HG03025 (cell line): ENCODE results near the gene FLOT2.
"Not testable (repeated sequence)": the region's sequence is repeated elsewhere in the genome, so short reads cannot be mapped to it uniquely, and the experiment has no call there.

Experiments
- ATAC-seq: cut with Tn5 transposase; IDR thresholded peaks from one replicate; pipeline ENCODE4 v1.9.1; 2021; ENCODE audit warnings: mild to moderate bottlenecking, moderate library complexity; ENCODE audit not compliant: unreplicated experiment, low FRiP score

The FLOT2 gene

DNA sequence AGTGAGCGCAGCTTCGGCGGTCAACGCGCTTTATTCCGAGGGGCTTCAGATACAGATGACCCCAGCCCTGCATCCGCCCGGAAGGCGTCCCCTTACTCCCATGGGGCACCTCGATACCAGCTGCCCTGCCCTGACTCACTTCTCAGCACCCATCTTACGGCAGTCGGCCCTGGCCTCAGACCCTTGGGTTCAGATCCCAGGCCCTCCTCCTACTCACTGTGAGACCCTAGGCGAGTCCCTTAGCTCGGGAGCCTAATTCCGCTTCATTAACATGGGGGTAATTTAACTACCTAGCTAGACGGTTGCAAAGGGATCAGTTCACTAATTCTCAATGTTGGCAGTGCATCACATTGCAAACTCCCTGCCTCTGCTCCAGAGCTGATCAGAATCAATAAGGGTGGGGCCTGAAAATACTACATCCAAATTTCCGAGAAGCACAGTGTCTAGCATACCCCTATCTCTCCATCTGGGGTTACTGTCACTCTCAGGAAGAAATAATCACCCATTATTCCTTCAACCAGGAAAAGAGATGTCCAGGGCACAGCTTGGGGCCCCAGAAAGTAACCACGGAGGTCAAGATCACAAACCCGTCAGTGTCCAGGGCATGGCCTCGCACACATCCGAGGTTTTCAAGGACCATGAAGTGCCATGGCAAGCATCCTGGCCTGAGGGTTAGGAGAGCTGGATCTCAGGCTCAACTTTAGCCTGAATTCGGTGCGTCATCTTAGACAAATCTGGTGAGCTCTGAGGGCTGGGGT lies 415 bp upstream of the FLOT2 start:
- no peak for ATAC-seq

DNA sequence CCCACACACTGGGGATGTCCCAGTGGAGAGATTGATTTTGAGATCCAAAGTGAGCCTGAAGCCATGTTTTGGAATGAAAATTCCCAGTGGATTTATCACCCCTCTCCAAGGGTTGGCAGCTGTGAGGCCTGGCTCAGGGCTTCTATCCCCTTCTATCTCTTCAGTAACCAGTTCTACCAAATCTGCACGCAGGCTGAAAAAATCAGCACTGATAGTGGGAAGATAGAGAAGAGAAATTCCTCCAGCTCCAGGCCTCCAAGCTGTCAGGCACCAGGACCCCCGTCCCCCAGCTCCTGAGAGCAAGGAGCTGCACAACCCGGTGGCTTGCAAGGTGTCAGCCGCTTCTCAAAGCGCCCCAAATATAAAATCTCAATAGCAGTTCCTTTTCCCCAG lies 1.0 kb downstream of the FLOT2 start:
- ATAC-seq: no peak

DNA sequence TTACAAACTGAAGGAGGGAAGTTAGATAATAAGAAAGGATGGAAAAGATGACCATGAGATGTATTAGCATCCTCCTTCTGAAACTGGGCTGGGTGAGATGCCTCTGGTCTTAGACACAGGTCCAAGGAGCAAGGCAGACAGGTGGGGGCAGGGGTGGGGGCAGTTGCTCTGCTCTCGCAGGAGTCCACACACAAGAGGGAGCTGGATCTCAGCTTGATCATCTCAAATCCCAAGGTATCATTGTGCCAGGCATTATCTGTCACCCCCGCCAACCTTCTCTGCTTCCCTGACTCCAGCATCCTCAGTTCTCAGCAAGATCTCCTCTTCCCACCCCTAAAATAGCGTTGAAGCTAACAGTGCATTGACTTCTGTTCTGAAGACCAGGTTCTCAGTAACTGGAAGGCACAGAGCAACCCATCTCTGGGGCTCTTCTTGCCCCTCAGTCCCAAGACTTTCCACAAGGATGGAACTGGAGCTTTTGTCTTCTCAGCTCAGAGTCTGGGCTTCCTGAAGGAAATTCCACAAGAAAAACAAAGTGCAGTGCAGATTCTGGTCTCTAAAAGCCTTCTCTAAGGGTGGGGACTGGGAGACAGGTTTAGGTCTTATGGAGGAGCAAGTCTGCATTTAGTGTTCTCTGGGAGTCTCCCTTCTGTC lies 1.6 kb downstream of the FLOT2 start:
- no peak for ATAC-seq

- not testable (repeated sequence) for ATAC-seq
Measured at GRCh38 chr17:28893248-28894183, 4.0 kb downstream of the FLOT2 start.

- no peak for ATAC-seq
Measured at GRCh38 chr17:28892024-28892423, 5.5 kb downstream of the FLOT2 start.

DNA sequence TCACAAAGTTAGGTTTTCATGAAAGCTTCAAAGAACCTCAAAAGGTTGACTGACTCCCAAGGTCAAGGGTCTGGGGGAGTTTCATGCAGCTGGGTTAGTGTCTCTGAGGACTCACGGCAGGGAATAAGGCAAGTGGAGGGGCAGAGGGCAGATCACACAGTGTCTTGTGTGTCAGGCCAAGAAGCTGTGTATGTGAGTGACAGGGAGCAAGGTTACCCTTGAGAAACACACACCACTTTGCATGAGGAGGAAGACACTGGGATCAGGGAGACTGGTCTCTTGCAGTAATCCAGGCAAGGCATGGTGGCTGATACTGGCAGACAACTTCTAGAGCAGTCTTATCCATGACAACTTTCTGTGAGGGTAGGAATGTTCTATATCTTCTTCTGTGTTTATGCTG lies 6.3 kb downstream of the FLOT2 start:
- ATAC-seq: no peak

GRCh38 chr17:28889996-28890395 lies 7.5 kb downstream of the FLOT2 start:
- ATAC-seq: no peak

DNA sequence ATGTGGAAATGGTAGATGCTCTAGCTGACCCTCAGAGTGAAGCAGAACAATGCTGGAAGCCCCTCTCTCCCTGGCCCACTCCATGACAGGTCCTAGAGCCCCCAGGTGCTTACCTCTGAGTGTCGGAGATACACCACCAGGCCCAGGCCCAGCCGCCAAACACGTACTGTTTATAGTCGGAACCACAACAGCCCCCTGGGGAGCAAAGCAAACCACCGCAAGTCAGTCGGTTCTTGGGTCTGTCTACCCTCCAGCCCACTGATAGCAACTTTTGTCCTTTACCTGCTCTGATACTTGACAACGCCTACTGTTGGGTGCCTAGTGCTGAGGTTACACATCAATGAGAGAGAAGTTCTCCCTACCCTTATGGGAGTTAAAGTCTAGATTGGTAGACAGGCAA lies 8.7 kb downstream of the FLOT2 start:
- ATAC-seq: no peak

DNA sequence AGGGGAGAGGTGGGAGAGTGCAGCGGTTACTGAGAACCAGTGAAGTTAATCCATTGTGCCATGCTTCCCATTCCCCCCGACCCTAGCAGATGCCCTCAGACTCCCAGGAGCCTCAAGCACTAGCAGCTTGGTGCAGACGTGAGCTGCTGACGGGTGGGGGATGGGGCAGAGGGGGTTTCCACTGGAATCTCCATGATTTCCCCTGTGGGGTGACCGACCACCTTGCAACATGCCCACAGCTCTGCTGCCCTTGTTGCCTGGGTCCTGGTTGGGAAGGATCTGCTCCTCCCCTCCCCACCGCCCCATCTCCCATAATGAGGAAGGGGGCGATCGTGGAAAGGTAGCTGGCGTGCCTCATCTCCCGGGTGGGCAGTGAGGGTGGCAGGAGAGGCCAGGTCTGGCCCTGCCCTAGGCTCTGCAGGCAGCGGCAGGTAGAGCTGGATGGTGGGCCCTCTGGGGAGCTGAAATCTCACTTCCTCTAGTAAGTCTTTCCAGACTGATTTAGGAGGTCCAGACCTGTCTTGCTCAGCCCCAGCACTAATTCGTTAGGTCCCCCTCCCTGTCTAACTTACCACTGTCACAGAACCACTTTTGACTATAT lies 9.6 kb downstream of the FLOT2 start:
- ATAC-seq: no peak

GRCh38 chr17:28885951-28886350 lies 11.6 kb downstream of the FLOT2 start:
- no peak for ATAC-seq

DNA sequence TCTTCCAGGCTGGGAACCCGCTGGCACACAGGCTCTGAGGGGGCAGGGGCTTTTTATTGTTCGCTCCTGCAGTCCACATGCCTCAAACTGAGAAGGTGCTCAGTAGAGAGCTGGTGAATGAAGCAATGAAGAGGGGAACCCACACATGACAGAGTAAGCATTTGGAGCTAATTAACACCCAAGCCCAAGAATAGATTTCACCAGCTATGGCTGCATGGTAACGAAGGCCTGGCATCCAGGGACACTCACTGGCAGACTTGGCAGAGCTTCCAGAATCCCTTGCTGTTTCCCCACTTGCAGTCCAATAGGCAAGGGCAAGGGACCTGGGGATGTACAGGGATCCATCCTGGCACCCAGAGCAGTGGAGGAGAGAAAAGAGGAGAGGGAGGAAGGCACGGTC lies 12.2 kb downstream of the FLOT2 start:
- no peak for ATAC-seq

GRCh38 chr17:28883967-28884702 lies 13.4 kb downstream of the FLOT2 start:
- ATAC-seq: no peak

DNA sequence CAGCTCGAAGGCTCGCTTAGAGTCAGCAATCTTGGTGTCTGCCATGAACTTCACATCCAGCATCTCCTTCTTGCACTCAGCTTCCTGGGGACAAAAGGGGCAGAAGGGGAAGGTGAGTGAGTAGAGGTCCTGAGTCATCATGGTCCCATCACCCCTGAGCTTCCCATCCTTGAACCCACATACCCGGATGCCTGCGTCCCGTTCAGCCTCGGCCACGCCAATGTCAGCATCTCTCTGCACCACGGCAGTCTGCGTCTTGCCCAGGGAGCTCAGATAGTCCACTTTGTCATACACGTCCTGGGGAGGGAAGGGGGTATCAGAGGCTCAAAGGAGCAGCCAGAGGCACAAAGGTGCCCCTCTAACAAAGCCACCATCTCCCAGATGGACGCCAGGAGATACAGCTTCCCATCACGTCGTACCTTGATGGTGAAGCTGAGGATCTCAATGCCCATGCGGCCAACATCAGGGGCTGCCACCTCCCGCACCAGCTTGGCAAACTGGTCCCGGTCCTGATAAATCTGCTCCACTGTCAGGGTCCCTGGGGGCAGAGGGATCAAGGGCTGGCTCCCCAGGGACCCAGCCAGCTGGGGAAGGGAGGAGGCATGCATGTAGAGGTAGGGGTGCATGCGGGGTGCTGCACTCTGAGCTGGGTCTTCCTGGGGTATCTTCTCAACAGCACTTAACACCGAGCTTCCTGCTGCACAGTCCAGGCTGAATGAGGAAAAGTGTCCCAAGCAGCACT lies 15.2 kb downstream of the FLOT2 start:
- ATAC-seq: no peak

- ATAC-seq: no peak
Measured at GRCh38 chr17:28881533-28882056, 15.9 kb downstream of the FLOT2 start.

DNA sequence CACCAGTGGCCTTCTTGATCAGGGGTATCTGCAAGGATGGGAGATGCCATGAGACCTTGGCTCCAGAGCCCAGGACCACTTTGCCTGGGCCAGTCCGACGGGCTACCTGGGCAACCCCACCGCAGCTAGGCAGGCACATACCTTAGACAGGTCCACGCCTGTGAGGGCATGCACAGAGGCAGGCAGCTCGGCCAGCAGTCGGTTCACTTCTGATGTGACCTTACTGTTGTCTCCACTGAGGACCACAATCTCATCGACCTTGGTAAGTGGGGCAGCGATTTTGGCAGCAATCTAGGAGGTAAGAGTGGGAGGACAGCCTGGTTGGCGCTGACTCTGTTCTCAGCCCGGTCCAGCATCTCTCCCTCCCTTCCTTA lies 17.0 kb downstream of the FLOT2 start:
- no peak for ATAC-seq

DNA sequence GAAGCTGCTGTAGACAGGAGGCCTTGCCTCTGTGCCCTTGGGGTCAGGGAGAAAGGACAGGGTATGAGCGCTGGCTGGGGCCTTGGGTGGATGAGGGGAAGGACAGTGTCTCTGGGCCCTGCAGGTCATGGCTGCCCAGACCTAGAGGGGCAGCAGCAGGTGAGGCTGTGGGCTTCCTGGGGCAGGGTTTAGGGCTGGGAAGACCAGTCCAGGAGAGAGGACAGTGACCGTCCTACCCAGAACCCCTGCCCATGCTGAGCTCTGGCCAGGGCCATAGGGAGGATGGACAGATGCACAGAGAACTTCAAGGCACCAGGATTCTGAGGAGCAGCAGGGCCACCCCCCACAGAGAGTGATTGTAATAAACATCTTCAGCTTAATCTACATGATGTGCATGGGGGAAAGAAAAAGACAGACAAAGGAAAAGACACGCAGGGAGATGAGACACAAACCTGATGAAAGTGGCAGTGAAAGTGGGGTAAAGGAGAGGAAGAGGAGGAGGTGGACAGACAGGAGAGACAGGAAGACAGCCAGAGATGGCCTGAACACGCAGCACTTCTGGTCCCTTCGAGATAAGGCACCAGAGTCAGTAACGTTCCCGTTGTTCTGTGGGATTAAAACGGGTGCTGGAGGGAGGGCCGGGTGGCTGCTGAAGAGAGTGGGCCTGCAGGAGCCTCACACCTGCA lies 17.5 kb downstream of the FLOT2 start:
- no peak for ATAC-seq

DNA sequence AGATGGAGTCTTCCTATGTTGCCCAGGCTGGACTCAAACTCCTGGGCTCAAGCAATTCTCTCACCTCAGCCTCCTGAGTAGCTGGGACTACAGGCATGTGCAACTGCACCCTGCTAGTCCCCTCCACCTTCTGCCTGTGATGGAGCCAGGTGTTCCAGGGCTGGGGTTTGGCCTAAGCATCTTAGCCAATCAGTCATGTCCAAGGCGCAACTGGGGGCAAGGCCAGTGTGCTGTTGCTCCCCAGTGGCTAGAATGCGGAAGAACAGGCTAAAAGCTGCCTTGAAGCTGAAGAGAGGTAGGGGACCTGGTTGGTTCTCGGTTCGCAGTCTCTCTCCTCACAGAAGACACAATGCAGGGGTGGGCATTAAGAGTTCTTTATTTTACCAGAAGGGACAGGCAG lies 18.6 kb downstream of the FLOT2 start:
- ATAC-seq: no peak

DNA sequence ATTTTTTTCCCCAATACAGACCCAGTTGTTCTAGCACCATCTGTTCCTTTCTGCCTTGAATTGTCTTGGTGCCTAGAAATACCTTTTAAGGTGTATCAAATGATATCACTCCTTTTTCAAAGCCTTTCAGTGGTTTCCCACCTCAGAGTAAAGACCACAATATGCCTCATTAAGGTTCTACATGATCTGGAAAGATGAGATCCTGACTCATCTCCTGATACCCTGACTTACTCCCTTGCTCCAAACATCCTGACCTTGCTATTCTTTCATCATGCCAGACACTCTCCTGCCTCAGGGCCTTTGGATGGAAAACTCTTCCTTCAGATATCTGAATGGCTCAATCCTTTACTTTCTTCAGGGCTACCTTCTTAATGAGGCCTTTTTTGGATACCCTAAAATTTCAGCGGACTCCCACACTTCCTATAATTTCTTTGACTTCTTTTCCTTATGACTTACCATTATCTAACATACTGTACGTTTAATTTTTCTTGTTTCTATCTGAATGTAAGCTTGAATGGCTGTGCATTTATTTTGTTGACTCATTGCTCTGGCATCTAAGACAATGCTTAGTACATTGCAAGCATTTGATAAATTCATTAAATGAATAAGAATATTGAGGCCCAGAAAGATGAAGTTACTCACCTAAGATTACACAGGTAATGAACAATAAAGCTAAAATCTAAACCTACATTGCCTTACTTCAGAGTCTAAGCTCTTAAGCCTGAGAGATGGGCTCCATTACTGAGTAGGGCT lies 19.2 kb downstream of the FLOT2 start:
- no peak for ATAC-seq
